AG10803 (cell line): ENCODE data around the gene FAM83G.

Experiments used
- DNase-seq: peaks from one replicate; pipeline ENCODE4 v3.0.0; 2010; ENCODE audit warnings: low read depth
- H3K4me3 ChIP-seq: 2 replicates; pipeline ENCODE4 v1.5.1; 2011; ENCODE audit warnings: mild to moderate bottlenecking, low read length, control low read depth
- TF ChIP-seq, protein P1 (sequence below): conservative IDR thresholded peaks from 2 replicates; pipeline ENCODE4 v1.5.1; 2011; ENCODE audit warnings: mild to moderate bottlenecking, low read length, control low read depth, inconsistent platforms

FAM83G gene

DNA sequence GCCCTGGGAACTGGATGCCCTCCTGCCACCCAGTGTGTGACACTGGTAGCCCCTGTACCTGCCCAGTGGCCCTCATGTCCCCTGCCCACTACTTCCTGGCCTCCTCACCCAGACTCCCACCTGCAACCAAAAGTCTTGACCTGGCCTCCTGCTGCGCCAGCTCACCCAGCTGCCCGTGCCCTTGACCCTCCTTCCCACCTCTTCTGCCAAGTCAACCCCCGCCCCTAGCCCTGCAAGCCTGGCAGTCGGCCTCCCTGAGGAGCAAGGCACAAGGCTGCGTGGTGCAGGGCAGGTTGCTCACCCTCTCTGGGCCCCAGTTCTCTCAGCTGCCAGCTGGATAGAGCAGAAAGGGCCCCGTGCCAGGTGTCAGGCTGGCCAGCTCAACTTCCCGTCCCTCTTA lies 12.3 kb upstream of the FAM83G start:
- DNase-seq = no peak
- TF ChIP-seq, protein P1, sequence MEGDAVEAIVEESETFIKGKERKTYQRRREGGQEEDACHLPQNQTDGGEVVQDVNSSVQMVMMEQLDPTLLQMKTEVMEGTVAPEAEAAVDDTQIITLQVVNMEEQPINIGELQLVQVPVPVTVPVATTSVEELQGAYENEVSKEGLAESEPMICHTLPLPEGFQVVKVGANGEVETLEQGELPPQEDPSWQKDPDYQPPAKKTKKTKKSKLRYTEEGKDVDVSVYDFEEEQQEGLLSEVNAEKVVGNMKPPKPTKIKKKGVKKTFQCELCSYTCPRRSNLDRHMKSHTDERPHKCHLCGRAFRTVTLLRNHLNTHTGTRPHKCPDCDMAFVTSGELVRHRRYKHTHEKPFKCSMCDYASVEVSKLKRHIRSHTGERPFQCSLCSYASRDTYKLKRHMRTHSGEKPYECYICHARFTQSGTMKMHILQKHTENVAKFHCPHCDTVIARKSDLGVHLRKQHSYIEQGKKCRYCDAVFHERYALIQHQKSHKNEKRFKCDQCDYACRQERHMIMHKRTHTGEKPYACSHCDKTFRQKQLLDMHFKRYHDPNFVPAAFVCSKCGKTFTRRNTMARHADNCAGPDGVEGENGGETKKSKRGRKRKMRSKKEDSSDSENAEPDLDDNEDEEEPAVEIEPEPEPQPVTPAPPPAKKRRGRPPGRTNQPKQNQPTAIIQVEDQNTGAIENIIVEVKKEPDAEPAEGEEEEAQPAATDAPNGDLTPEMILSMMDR = no peak
- no peak overlapping the region for H3K4me3 ChIP-seq

DNA sequence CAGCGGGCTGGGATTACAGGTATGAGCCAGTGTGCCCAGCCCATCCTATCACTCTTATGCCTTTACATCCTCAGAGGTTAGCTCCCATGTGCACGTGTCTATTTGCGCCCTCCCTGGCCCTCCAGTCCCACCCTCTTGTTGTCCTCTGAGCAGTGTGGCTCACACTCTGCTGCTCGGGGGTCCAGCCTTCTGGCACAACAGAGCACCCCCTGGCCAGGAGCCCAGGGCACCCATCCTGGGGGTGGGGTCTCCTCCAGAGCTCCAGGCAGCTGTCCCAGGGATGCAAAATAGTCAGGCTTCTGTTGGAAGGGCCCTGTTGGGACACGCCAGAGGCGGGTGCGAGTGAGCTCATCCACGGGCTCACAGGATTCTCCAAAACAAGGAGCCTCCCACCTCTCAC lies 11.7 kb upstream of the FAM83G start:
- no peak for DNase-seq
- TF ChIP-seq, protein P1 = no peak
- H3K4me3 ChIP-seq = no peak overlapping the region

DNA sequence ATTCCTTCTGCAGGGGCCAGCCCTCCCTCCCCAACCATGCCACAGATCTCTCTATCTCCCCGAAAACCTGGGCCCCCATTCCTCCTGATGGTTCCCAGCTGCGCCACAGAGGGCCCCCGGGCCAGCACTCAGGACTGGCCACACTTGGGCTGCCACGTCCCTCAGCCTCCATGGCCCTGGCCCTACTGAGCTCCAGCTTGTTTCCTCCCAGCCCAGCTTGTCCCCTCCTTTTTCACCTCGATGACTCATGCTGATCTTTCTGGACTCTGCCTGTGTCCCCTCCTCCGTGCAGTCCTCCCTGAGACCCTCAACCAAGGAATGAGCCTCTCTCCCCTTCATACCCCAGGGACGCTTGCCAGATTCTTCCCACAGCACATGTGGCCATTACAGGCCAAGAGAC lies 10.9 kb upstream of the FAM83G start:
- TF ChIP-seq, protein P1 = no peak
- H3K4me3 ChIP-seq = no peak overlapping the region
- no peak for DNase-seq

DNA sequence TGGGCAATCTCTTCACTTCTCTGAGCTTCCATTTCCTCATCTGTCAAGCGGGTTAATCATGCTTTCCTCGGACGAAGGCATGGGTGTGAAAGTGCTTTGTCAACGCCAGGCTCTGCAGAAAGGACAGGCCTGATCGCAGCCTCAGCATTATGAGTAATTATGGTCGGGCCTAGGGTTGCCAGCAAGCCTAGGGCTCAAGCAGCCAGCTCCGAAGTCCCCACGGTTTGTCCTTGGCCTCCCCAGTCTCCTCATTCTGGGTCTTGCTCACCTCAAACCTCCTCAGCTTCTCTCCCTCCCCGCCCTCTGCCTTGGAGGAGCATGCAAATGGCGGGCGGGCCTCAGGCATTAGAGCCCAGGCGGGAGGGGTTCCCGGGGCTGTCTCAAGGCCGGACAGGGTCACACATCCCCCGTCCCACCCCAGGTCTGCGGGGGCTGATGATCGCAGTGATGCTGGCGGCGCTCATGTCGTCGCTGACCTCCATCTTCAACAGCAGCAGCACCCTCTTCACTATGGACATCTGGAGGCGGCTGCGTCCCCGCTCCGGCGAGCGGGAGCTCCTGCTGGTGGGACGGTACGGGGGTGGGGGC lies 10.2 kb upstream of the FAM83G start:
- no peak for DNase-seq
- TF ChIP-seq, protein P1 = no peak
- no peak overlapping the region for H3K4me3 ChIP-seq

DNA sequence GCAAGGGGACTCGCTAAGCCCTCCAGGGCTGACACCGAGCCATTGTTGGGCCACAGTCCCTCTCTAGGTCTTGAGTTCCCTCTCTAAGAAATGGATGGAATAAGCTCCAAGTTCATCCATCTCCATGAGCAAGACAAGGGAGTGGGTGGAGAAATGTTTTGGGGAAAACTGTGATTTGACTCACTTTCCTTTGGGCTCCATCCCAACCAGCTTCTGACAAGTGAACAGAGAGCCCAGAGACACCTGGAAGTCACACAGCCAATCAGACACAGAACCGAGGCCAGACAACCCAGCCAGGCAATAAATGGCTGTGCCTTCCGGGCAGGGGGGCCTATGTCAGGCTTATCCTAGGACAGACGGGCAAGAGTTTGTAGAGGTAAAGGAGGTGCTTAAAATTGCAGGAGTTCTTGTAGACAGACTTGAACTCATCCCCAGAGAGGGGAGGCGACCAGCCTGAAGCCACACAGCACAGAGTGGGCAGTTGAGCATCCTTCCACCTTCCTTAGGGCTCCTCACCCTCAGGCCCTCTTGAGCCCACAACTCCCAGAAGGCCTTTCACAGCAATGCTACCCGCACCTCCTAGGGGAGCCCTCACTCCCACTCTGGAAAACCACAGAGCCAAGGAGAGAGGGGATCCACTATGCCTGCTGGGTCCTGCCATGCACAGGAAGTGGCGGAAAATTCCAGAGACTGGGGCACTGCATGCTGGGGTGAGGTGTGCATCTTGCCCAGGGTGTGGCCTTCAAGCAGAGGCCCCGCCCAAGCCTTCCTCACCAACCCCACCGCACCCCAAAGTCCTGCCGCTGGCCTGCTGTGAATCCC lies 9.5 kb upstream of the FAM83G start:
- TF ChIP-seq, protein P1 = no peak
- no peak overlapping the region for H3K4me3 ChIP-seq
- DNase-seq = no peak

DNA sequence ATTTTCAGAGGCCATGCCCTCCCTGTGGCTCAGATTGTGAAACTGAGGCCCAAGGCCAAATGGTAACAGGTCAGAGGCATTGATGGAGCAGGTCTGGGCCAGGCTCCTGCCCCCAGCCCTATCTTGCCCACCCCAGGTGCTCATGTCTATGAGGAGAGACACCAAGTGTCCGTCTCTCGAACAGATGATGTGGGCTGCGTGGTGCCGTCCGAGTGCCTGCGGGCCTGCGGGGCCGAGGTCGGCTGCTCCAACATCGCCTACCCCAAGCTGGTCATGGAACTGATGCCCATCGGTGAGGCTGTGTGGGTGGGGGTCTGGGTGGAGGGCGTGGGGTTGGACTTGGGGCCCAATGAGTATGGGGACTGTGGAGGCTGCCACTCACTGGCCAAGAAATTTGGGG lies 8.7 kb upstream of the FAM83G start:
- no peak for DNase-seq
- H3K4me3 ChIP-seq = no peak overlapping the region
- TF ChIP-seq, protein P1 = no peak
